K562 (cell line): Measurements from ENCODE around the gene AAMP. TPM values are rescaled to one million over a fixed set of nuclear protein-coding genes. Genes with fewer than 3 reads are reported as not detected.

Experiments used
- ATAC-seq: fragments of 200-7000 bp; cut with Tn5 transposase; 3 replicates; pipeline ENCODE4 v1.9.1; 2020; ENCODE audit warnings: moderate library complexity
- BruUV-seq: library from RNA; stranded (reverse); fragments of 400-500 nt; replicated peaks from 2 replicates; lab custom pipeline; 2021; lab: Mats Ljungman, UMichigan
- CTCF ChIA-PET: fragments of 300-600 bp; formaldehyde crosslinking; extraction: SDS; loops from one replicate; lab custom pipeline; 2021; ENCODE audit warnings: low intra/inter-chr PET ratio; lab: Yijun Ruan, JAX
- POLR2A ChIA-PET: fragments of 300-600, 350-650 bp; sonication (Branson Sonifier 250); formaldehyde crosslinking; extraction: SDS; loops from one replicate; lab custom pipeline; 2021; ENCODE audit warnings: antibody characterized with exemption, inconsistent platforms; lab: Yijun Ruan, JAX
- DNase-seq, 4 experiments: peaks; one replicate each; pipeline versions ENCODE4 v3.0.0 to v3.0.0-alpha.2; 2011 to 2018; ENCODE audit warnings: low spot score in 3 of 4, mixed read lengths in 3 of 4; ENCODE audit errors: extremely low read depth in 1 of 4
- FAIRE-seq: peaks from 2 replicates; lab custom pipeline; 2011; peaks lifted over from hg19 to GRCh38; lab: Jason Lieb, UNC
- H2AFZ ChIP-seq: 2 replicates; pipeline ENCODE4 v1.6.0; 2011; ENCODE audit warnings: low read depth, low read length, control low read depth, inconsistent platforms
- H3K27ac ChIP-seq: fragments of 200-600 bp; 3 replicates; pipeline ENCODE4 v1.8.0; 2011; ENCODE audit warnings: low read depth, mild to moderate bottlenecking, control low read depth, inconsistent platforms, low read length, moderate library complexity, mixed read lengths; ENCODE audit errors: extremely low read depth
- H3K27me3 ChIP-seq, 2 experiments: fragments of 300-600 bp in 1 of 2; 2 replicates in 1 of 2; 3 replicates in 1 of 2; pipeline versions ENCODE4 v1.6.0 to v1.8.0; 2011; ENCODE audit warnings: inconsistent platforms in 2 of 2, low read length in 2 of 2, mild to moderate bottlenecking in 1 of 2, mixed read lengths in 1 of 2, moderate library complexity in 1 of 2; ENCODE audit not compliant: control insufficient read depth in 2 of 2, insufficient read depth in 2 of 2
- H3K36me3 ChIP-seq: fragments of 300-600 bp; 3 replicates; pipeline ENCODE4 v1.8.0; 2011; ENCODE audit warnings: mild to moderate bottlenecking, low read length, inconsistent platforms; ENCODE audit not compliant: control insufficient read depth, insufficient read depth
- H3K4me1 ChIP-seq, 2 experiments: fragments of 200-600 bp in 1 of 2; replicated peaks in 1 of 2; 2 replicates in 1 of 2; 3 replicates in 1 of 2; pipeline versions ENCODE4 v1.5.1 to v1.8.0; 2011; ENCODE audit warnings: inconsistent platforms in 2 of 2, low read length in 2 of 2, mild to moderate bottlenecking in 1 of 2, mixed read lengths in 1 of 2, moderate library complexity in 1 of 2; ENCODE audit not compliant: control insufficient read depth in 2 of 2, insufficient read depth in 2 of 2
- H3K4me2 ChIP-seq: 2 replicates; pipeline ENCODE4 v1.6.1; 2011; ENCODE audit warnings: low read length, control low read depth, inconsistent platforms, mixed read lengths; ENCODE audit not compliant: insufficient read depth
- H3K4me3 ChIP-seq: fragments of 200-600 bp; sonication (generic), shearing (Covaris generic); 2 replicates; pipeline ENCODE4 v1.5.1; 2016; ENCODE audit warnings: control low read depth, inconsistent platforms
- H3K79me2 ChIP-seq: fragments of 200-600 bp; 3 replicates; pipeline ENCODE4 v1.8.0; 2011; ENCODE audit warnings: low read length, inconsistent platforms; ENCODE audit not compliant: control insufficient read depth, insufficient read depth
- H3K9ac ChIP-seq, 2 experiments: 2 replicates each; pipeline versions ENCODE4 v1.6.0 to v1.6.1; 2011; ENCODE audit warnings: low read depth in 2 of 2, low read length in 2 of 2, control low read depth in 1 of 2, inconsistent platforms in 1 of 2, mild to moderate bottlenecking in 1 of 2, mixed read lengths in 1 of 2; ENCODE audit not compliant: insufficient read depth in 1 of 2
- H3K9me1 ChIP-seq: one replicate; pipeline ENCODE4 v1.6.0; 2011; ENCODE audit warnings: inconsistent platforms, mild to moderate bottlenecking, low read length, moderate library complexity; ENCODE audit not compliant: control insufficient read depth, insufficient read depth
- H3K9me3 ChIP-seq: replicated peaks from 2 replicates; pipeline ENCODE4 v1.5.1; 2011; ENCODE audit warnings: low read depth, low read length, inconsistent platforms; ENCODE audit not compliant: control insufficient read depth, insufficient read depth
- H4K20me1 ChIP-seq: replicated peaks from 2 replicates; pipeline ENCODE4 v1.6.1; 2011; ENCODE audit warnings: low read length, inconsistent platforms, mixed read lengths; ENCODE audit not compliant: control insufficient read depth, insufficient read depth
- C11orf30 ChIP-seq: fragments of 450-650 bp; IDR thresholded peaks from 2 replicates; pipeline ENCODE4 v1.6.1; 2016; ENCODE audit warnings: low read depth, mild to moderate bottlenecking
- CEBPB ChIP-seq: fragments of 450-650 bp; IDR thresholded peaks from 2 replicates; pipeline ENCODE4 v1.6.1; 2016; ENCODE audit warnings: missing genetic modification characterization, missing compliant biosample characterization
- SMARCA4 ChIP-seq: fragments of 450-650 bp; IDR thresholded peaks from 2 replicates; pipeline ENCODE4 v1.6.1; 2016
- WGBS: fragments of 100-300 bp; shearing (Covaris generic); methylation state at CpG from one replicate; pipeline ENCODE4 v1.1.6; 2016; ENCODE audit warnings: low coverage, mixed read lengths; ENCODE audit not compliant: insufficient coverage; ENCODE audit errors: missing lambda C conversion rate; 5-methylcytosine and 5-hydroxymethylcytosine counted together
- in situ Hi-C: fragments of 300-500 bp; cut with MboI; formaldehyde crosslinking; loops from 4 replicates; pipeline ENCODE4 v1.15.0; 2018; ENCODE audit warnings: inconsistent platforms, mixed read lengths
- intact Hi-C: fragments of 100-400 bp; cut with micrococcal nuclease; formaldehyde crosslinking; loops from 2 replicates; pipeline ENCODE4 v1.14.2; 2022
- polyA plus RNA-seq, 8 experiments: library from polyadenylated mRNA; depleted of rRNA in 4 of 8; stranded (reverse) in 5 of 8; unstranded in 3 of 8; fragments of >200 nt; fragmentation: Nextera tagmentation in 2 of 8; fragmentation: Illumina TruSeq in 1 of 8; extraction: Ambion mirVana in 2 of 8; extraction: Trizol in 1 of 8; gene quantifications; 2 replicates each; pipeline versions ENCODE4 v1.2.1 to v1.2.3, GENCODE V29; 2011 to 2014; ENCODE audit warnings: inconsistent platforms in 1 of 8, missing spikeins in 1 of 8
- total RNA-seq, 7 experiments: library from RNA; depleted of rRNA in 6 of 7; stranded (reverse); fragments of >200 nt in 6 of 7; fragmentation: Illumina TruSeq in 2 of 7; extraction: Trizol in 2 of 7; gene quantifications; 2 replicates each; pipeline versions ENCODE4 v1.2.1 to v1.2.3, GENCODE V29; 2011 to 2021; ENCODE audit warnings: low replicate concordance in 1 of 7
- TF ChIP-seq, protein P1 (sequence below): fragments of 200-800 bp; sonication (Bioruptor generic); IDR thresholded peaks from 2 replicates; pipeline ENCODE4 v1.6.1; 2017; ENCODE audit warnings: missing genetic modification characterization, missing compliant biosample characterization
- TF ChIP-seq, protein P2 (sequence below), 2 experiments: fragments of 450-650 bp in 1 of 2; sonication (generic) in 1 of 2; formaldehyde crosslinking in 1 of 2; IDR thresholded peaks in 1 of 2; conservative IDR thresholded peaks in 1 of 2; 2 replicates each; pipeline versions ENCODE4 v1.6.1 to v1.8.1; 2016 to 2023; ENCODE audit warnings: mild to moderate bottlenecking in 2 of 2, moderate library complexity in 2 of 2, inconsistent platforms in 1 of 2, missing genetic modification reagents in 1 of 2

Gene AAMP
- total and polyA plus RNA-seq, 9 of the 15 experiments (the other 6 are each of a cell fraction or from before 2014, with no cell fraction given), result 5.7 to 197 (median 94.1) TPM

DNA sequence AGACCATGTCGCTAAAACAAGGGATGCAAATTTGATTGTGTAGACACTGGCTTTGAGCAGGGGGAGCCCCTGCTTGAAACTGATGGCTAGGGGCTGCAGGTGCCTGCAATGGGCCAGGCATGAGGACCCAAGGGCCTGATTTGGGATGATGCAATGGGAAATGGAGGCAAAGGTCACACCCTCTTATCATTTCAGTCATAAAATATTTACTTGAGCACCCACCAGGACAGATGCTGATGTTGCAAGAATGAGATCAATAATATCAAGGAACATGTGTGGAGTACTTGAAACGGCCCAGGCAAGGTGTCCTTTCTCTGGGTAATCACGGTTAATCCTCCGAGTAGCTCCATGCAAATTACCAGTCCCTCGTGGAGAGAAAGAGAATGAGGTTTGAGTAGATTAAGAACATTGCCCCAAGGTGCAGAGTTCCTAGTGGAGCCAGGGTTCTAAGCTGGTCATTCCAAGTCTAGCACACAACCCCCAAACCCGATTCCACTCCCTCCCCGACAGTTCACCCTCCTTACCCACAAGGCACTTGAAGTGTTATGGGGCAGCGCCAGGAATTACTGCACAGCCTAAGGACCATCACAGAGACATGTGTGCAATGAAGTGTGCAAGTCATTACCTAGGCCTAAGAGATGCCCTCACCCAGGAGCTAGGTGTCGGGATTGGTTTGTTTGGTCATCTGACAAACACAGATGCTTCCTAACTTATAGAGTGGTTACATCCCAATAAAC, 36.4 kb upstream of the AAMP start:
- H3K9me1 ChIP-seq, result no peaks in the 10 kb centered on the region
- H3K9ac ChIP-seq, result no peak overlapping the region; a peak in 1 of 4 replicates
- no peak for DNase-seq
- no peaks in the 10 kb centered on the region for H3K27me3 ChIP-seq
- BruUV-seq, result no TSS peak
- POLR2A ChIA-PET, result interaction anchor here (0.5 kb wide), 1 partner anchor 44 kb away, joined by 3 read pairs; no protein-coding TSS in a partner anchor
- in situ Hi-C loops (no loop called here), intact Hi-C loops (no loop called here)
- 62% methylated on average over 9 of the region's 9 CpGs for WGBS
- TF ChIP-seq CEBPB (tag), result 0 out of 2 replicates have a peak, but pooled peaks have one; percentile 10
- TF ChIP-seq C11orf30, result peak; percentile 22; the same call in 1 of the 2 replicates
- TF ChIP-seq, protein P1, sequence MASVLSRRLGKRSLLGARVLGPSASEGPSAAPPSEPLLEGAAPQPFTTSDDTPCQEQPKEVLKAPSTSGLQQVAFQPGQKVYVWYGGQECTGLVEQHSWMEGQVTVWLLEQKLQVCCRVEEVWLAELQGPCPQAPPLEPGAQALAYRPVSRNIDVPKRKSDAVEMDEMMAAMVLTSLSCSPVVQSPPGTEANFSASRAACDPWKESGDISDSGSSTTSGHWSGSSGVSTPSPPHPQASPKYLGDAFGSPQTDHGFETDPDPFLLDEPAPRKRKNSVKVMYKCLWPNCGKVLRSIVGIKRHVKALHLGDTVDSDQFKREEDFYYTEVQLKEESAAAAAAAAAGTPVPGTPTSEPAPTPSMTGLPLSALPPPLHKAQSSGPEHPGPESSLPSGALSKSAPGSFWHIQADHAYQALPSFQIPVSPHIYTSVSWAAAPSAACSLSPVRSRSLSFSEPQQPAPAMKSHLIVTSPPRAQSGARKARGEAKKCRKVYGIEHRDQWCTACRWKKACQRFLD (CRISPR knock-in tag), result no peak
- no peak for TF ChIP-seq SMARCA4
- TF ChIP-seq, protein P2, sequence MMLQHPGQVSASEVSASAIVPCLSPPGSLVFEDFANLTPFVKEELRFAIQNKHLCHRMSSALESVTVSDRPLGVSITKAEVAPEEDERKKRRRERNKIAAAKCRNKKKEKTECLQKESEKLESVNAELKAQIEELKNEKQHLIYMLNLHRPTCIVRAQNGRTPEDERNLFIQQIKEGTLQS (IDR thresholded peaks at IDR 0.05), result peak; percentile 35; the same call in 1 of the 2 replicates
- TF ChIP-seq, protein P2 (CRISPR knock-in tag; conservative IDR thresholded peaks at IDR 0.05), result no peak
- no peaks in the 10 kb centered on the region for H4K20me1 ChIP-seq
- no peak for FAIRE-seq
- no peaks in the 10 kb centered on the region for H3K79me2 ChIP-seq
- no peak overlapping the region for H3K4me3 ChIP-seq
- CTCF ChIA-PET, result no interaction called here
- peaks cover 4 to 9% of the 10 kb centered on the region in 2 experiments; a peak in 3 of 5 replicates for H3K4me1 ChIP-seq
- no peak overlapping the region for H2AFZ ChIP-seq
- ATAC-seq, result no peak
- no peaks in the 10 kb centered on the region for H3K36me3 ChIP-seq
- no peaks in the 10 kb centered on the region for H3K9me3 ChIP-seq
- H3K27ac ChIP-seq, result no peak overlapping the region
- no peak overlapping the region for H3K4me2 ChIP-seq
